HUDEP-2 (cell line): Measurements from ENCODE around the gene QKI.
A peak's percentile ranks its signal among the peaks of the same experiment; 100 is the strongest.

Source experiments
- DNase-seq, 76 experiments: peaks; one replicate each; lab custom pipeline; 2025; ENCODE audit not compliant: unreplicated experiment in 76 of 76; lab: John Stamatoyannopoulos, UW

The QKI gene

DNA sequence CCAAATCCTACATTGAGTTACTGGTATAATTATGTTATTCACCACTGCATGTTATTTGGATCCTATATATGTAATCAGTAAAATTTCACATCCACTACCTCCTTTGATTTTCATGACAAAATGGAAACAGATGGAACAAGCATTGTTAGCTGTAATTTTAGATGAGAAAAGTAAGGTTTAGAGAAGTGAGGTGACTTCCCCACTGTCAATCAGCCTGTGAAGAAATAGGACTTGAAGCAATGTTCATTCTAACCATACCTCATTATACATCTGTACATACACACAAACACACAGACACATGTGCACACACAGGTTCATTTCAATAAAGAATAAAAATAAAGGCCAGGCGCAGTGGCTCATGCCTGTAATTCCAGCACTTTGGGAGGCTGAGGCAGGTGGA is 23.7 kb upstream of the QKI start:
- DNase-seq: no peak

DNA sequence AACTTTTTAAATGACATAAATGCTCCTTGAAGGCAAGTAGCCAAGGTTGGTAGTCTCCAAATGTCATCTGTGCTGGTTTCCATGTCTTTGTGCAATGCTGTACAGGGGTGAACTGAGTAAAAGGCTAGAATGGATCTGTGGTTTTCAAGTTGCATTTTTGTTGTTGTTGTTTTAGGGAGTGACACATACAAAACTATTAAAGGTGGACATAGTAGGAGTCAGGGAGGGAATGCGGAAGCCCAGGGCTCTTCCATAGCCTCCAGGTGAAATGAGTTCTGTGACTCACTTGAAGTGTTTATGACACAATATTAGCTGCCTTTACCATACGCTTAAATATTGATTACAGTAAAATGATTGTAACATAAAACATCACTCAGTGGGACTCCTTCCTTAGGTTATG is 22.5 kb upstream of the QKI start:
- DNase-seq: no peak

GRCh38 chr6:163392533-163392932 is 22.0 kb upstream of the QKI start:
- peak in 17 of 76 experiments; percentile 4 to 38 (median 15) for DNase-seq

DNA sequence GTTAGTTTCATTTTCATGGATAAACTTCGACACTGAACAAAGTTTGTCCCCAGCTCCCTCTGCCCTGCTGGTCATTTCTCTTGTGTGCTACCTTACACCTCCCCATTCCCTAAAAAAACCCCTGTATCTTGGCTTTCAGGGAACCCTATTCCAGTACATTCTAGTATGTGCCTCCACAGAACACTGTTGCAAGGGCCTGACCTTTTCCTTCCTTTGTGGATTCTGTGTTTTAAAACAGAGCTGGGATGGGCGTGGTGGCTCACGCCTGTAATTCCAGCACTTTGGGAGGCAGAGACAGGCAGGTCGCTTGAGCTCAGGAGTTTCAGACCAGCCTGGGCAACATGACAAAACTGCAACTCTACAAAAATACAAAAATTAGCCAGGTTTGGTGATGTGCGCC is 20.6 kb upstream of the QKI start:
- no peak for DNase-seq

- DNase-seq: no peak
Measured at GRCh38 chr6:163394659-163395058, 19.9 kb upstream of the QKI start.

- DNase-seq: no peak
Measured at GRCh38 chr6:163395122-163395830, 19.2 kb upstream of the QKI start.

DNA sequence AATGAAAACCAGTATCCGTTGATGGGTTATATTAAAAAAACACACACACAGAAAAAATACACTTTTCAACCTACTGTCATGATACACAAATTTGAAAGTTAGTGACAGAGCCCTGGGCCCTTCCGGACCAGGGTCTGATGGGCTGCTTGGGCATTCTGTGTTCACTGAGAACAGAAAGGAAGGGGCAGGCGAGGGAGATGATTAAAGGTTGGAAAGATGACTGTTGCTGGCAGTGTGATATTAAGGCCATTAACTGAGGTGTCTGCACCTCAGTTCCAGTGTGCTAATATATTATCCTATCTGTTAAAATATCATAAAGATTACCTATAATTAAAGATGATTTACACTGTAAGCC is 18.7 kb upstream of the QKI start:
- DNase-seq: no peak

- DNase-seq: no peak
Measured at GRCh38 chr6:163397326-163397725, 17.2 kb upstream of the QKI start.

DNA sequence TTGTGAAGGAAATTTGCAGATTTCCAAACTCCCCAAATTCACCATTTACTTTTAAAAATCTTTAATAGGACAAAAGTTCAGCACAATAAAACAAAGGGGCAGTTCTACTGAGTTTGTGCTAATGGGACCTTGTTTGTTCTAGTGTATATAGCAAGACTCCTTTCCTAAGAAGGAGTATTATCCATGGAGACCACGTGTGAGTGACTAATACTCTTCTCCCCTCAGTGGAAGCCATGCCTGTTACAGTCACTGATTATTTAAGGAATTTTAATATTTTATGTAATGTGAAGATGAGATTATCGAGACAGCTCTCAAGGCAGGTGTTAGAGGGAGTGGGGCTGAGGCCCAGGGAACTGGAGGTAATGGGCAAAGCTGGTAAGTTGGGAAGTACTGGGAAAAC is 16.4 kb upstream of the QKI start:
- no peak for DNase-seq

- DNase-seq: no peak
Measured at GRCh38 chr6:163398815-163399214, 15.7 kb upstream of the QKI start.

DNA sequence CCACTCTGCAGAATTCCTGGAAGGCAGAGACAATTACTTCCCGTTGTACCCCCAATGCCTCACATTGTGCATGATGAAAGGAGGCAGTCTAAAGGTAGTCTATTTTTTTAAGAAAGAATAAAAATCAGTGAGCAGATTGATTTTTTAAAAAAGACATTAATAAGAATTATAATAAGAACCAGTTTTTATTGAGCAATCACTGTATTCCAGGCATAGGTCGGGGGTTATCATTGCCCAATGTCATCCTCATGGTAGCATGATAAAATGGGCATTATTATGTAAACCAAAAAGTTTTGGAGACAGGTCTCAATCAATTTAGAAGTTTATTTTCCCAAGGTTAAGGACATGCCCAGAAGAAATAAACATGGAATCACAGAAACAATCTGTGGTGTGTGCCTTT is 14.0 kb upstream of the QKI start:
- no peak for DNase-seq

DNA sequence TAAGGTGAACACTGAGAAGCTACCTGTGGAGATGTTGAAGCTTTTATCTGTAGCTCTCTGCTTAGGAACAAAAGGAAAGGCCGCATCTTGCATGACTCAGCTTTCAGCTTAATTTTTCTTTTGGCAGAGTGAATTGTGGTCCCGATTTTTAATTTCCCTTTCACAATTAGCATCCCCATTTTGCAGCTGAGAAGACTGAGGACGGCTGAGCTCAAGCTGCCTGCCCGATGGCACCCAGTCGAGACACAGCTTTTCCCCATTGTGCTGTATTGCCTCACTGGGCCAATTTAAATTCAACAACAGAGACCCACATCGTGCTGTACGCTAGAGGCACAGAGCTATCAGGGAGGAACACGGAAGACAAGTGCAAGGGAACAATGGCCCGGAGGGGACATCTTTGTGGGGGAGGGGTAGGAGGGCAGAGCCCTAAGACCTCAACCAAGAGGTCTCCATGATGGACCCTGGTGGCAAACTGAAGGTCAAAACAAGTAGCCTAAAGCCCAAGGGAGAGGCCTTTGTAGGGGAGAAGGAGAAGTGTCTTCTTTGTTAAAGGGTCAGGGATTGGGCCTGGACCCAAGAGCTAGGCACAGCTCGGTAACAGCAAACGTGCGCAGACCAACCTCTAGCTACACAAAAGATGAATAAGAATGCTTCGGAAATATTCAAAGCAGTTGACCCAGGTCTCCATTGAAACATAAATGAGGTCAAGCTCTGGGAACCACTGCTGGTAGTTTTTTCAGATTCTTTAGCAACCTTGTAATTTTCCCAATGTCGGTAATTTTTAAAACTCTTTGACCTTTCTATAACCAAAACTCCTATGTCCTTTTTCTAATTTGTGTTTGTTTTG is 13.3 kb upstream of the QKI start:
- no peak for DNase-seq

GRCh38 chr6:163402616-163403015 is 11.9 kb upstream of the QKI start:
- DNase-seq: no peak

GRCh38 chr6:163404825-163405265 is 9.7 kb upstream of the QKI start:
- no peak for DNase-seq

- peak in 17 of 76 experiments; percentile 5 to 44 (median 22) for DNase-seq
Measured at GRCh38 chr6:163405412-163406309, 8.9 kb upstream of the QKI start.

DNA sequence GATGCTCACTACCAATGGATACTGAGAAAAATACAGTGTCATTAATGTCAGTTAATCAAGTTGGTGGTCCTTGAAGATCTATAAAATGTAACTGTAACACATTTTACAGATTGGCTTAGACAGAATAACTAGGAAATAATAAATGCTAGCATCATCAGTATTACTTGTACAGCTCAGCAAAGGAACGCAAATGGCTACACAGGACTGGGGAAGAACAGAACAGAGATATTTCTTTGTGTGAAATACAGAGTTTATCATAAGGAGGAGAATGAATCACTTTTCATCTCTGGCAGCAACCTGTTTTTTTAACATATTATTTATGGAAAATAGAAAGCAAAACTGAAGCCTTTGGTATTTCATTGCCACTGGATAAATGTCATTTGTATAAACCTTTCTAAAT is 8.2 kb upstream of the QKI start:
- DNase-seq: no peak

DNA sequence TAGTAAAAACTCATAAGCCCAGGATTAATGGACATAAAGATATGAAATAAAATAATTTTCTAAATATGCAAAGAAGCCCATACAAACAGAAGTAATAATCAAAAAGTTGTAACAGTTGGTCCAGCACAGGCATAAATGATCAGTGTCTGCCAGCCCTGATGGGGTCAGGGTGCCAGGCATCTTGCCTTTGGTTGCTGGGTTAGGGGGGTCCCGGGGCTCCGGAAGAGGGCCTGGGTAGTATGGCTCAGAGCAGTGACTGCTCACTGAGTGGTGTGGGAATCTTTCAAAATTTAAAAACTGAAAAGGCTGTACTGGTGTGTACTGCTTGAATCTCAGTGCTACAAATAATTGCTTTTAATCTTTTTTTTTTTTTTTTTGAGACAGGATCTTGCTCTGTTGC is 7.7 kb upstream of the QKI start:
- DNase-seq: no peak

- no peak for DNase-seq
Measured at GRCh38 chr6:163408352-163408991, 6.0 kb upstream of the QKI start.

DNA sequence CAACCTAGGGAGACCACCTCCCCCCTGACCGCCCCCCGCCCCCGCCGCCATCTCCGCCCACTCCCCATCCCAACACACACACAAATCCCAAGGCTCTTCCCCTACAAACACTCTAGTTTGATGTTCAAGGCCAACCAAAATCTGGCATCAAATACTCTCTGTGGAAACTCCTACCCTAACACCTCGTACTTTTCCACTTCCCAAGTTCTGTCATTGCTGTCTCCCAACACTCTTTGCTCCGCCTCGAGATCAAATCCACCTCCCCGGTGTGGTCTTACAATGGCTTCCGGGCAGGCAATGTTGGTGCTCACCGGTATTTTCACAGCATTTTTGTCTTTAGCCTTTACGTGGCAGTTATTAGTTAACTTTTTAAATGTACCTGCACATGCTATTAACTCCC is 4.8 kb upstream of the QKI start:
- no peak for DNase-seq

GRCh38 chr6:163412341-163412740 is 2.2 kb upstream of the QKI start:
- no peak for DNase-seq
